Measurements from ENCODE around the gene CYP1B1.
A peak's percentile ranks its signal among the peaks of the same experiment; 100 is the strongest.
"Not testable (repeated sequence)": the region's sequence is repeated elsewhere in the genome, so short reads cannot be mapped to it uniquely, and the experiment has no call there.

The CYP1B1 gene

GRCh38 chr2:38075507-38076151, at the start of gene CYP1B1:
Gene CYP1B1, minus strand, starts transcription at chr2:38076151. Its CDS starts 763 bp downstream, at chr2:38075388.
- no peak for DNase-seq (ENCODE audit: low read depth in 2 of 2)

- no peak for DNase-seq (ENCODE audit: low read depth in 2 of 2)
Measured at GRCh38 chr2:38125007-38125406, 49.1 kb upstream of the CYP1B1 start.

- DNase-seq (ENCODE audit: low read depth in 2 of 2): no peak
Measured at GRCh38 chr2:38123911-38124310, 48.0 kb upstream of the CYP1B1 start.

GRCh38 chr2:38122344-38122743, 46.4 kb upstream of the CYP1B1 start:
- DNase-seq (ENCODE audit: low read depth in 2 of 2): no peak

GRCh38 chr2:38121481-38121880, 45.5 kb upstream of the CYP1B1 start:
- DNase-seq (ENCODE audit: low read depth in 2 of 2): no peak

- no peak for DNase-seq (ENCODE audit: low read depth in 2 of 2)
Measured at GRCh38 chr2:38120829-38121228, 44.9 kb upstream of the CYP1B1 start.

- DNase-seq (ENCODE audit: low read depth in 2 of 2): no peak
Measured at GRCh38 chr2:38120264-38120592, 44.3 kb upstream of the CYP1B1 start.

GRCh38 chr2:38116762-38117161, 40.8 kb upstream of the CYP1B1 start:
- no peak for DNase-seq (ENCODE audit: low read depth in 2 of 2)

GRCh38 chr2:38115216-38116032, 39.5 kb upstream of the CYP1B1 start:
- DNase-seq (ENCODE audit: low read depth in 2 of 2): peak; percentile 9 to 33

GRCh38 chr2:38113981-38114708, 38.2 kb upstream of the CYP1B1 start:
- no peak for DNase-seq (ENCODE audit: low read depth in 2 of 2)

- DNase-seq (ENCODE audit: low read depth in 2 of 2): no peak
Measured at GRCh38 chr2:38113051-38113450, 37.1 kb upstream of the CYP1B1 start.

GRCh38 chr2:38111350-38111749, 35.4 kb upstream of the CYP1B1 start:
- DNase-seq (ENCODE audit: low read depth in 2 of 2): not testable (repeated sequence)

- DNase-seq (ENCODE audit: low read depth in 2 of 2): no peak
Measured at GRCh38 chr2:38109732-38110181, 33.8 kb upstream of the CYP1B1 start.

GRCh38 chr2:38108907-38109731, 33.2 kb upstream of the CYP1B1 start:
- no peak for DNase-seq (ENCODE audit: low read depth in 2 of 2)

GRCh38 chr2:38107738-38108410, 31.9 kb upstream of the CYP1B1 start:
- no peak for DNase-seq (ENCODE audit: low read depth in 2 of 2)

- DNase-seq (ENCODE audit: low read depth in 2 of 2): no peak
Measured at GRCh38 chr2:38106405-38107094, 30.6 kb upstream of the CYP1B1 start.

GRCh38 chr2:38105922-38106321, 30.0 kb upstream of the CYP1B1 start:
- no peak for DNase-seq (ENCODE audit: low read depth in 2 of 2)

- DNase-seq (ENCODE audit: low read depth in 2 of 2): no peak
Measured at GRCh38 chr2:38104598-38104997, 28.6 kb upstream of the CYP1B1 start.

GRCh38 chr2:38100328-38100727, 24.4 kb upstream of the CYP1B1 start:
- DNase-seq (ENCODE audit: low read depth in 2 of 2): no peak

All from stimulated activated CD8-positive, alpha-beta memory T cell treated with anti-CD3 and anti-CD28 coated beads, Interleukin-7, amount 100 ng/mL, for 1 hour (primary cell).